Vagina (tissue), 2 donors: ENCODE measurements around the gene HRG.
"Not testable (repeated sequence)": the region's sequence is repeated elsewhere in the genome, so short reads cannot be mapped to it uniquely, and the experiment has no call there.

ENCODE experiments used
- CTCF ChIP-seq, 3 experiments: fragments of 450-650 bp in 2 of 3; fragments of 200-600 bp in 1 of 3; sonication (generic) in 1 of 3; IDR thresholded peaks; one replicate each; pipeline ENCODE4 v1.5.1; 2017 to 2019; ENCODE audit warnings: antibody characterized with exemption in 3 of 3, mild to moderate bottlenecking in 2 of 3, moderate library complexity in 2 of 3
- POLR2A ChIP-seq, 2 donors: fragments of 450-650 bp; IDR thresholded peaks; one replicate each; pipeline ENCODE4 v1.6.1; 2017; ENCODE audit warnings: antibody characterized with exemption in 2 of 2, mild to moderate bottlenecking in 2 of 2, moderate library complexity in 2 of 2

DNA sequence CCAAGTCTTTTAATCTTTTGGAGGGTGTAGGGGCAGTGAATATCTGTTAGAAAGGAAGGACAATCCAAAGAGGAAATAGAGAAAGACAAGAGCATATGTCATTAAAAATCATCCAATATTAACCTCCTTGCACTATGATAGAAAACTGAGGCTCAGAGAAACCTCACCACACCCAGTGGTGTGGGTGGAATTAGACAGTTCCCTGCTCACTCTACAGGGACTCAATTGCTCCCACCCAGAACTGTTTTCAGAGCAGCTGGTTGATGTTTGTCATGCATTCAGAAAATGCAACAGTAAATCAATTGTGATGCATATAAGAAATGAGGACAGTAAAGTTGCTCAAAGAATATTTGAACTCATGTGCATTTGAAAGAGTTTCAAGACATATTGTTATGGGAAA, 36.6 kb downstream of the HRG start:
- not testable (repeated sequence) for TF ChIP-seq CTCF, POLR2A (IDR thresholded peaks at IDR 0.05)
